ENCODE measurements around the gene VAMP1. TPM values are rescaled to one million over a fixed set of nuclear protein-coding genes. Genes with fewer than 3 reads are reported as not detected.

Gene VAMP1
- total and polyA plus RNA-seq, 10 of the 15 experiments (the other 5 are each of a cell fraction or from before 2014, with no cell fraction given) = 4.8 to 123 (median 27.5) TPM

- TF ChIP-seq MTA2 (IDR thresholded peaks at IDR 0.05; ENCODE audit: low read depth) (no peak), FOS (IDR thresholded peaks at IDR 0.05; ENCODE audit: borderline replicate concordance, extremely low read depth, insufficient read length) (no peak), NBN (IDR thresholded peaks at IDR 0.05) (peak; percentile 40; the same call in 1 of the 2 replicates), PAX8 (IDR thresholded peaks at IDR 0.05) (no peak), TARDBP (IDR thresholded peaks at IDR 0.05; ENCODE audit: borderline replicate concordance) (0 out of 2 replicates have a peak, but pooled peaks have one; percentile 11), CBFB (IDR thresholded peaks at IDR 0.05; ENCODE audit: low read depth) (0 out of 2 replicates have a peak, but pooled peaks have one; percentile 2), CHD2 (IDR thresholded peaks at IDR 0.05; ENCODE audit: borderline replicate concordance, low read depth, low read length) (peak; percentile 73; the same call in 1 of the 2 replicates)
Measured at GRCh38 chr12:6450869-6451347, 19.6 kb downstream of the VAMP1 start (continued).

- intact Hi-C loops (cut with micrococcal nuclease; ENCODE audit: unreplicated experiment) (no loop called here), in situ Hi-C loops (cut with MboI) (no loop called here)
- WGBS (ENCODE audit: insufficient coverage, insufficient replicate concordance, low lambda C conversion rate, missing lambda C conversion rate) = 95% methylated on average over 16 of the region's 16 CpGs
- SMC1A ChIA-PET (ENCODE audit: uncharacterized antibody, unreplicated experiment) = interaction anchor here (0.8 to 8.0 kb wide), 8 partner anchors 8 to 24 kb away, joined by 3 to 90 read pairs (median 16); no protein-coding TSS in a partner anchor
- TSS peak; percentile 56 for BruUV-seq (replicated peaks)
- no peak for ATAC-seq
- H4K20me1 ChIP-seq (ENCODE audit: control insufficient read depth, insufficient read depth) = no peaks in the 10 kb centered on the region
- peaks cover 38% of the 10 kb centered on the region for H3K4me1 ChIP-seq (ENCODE audit: control insufficient read depth, insufficient read depth, low read length)
- H3K79me2 ChIP-seq (ENCODE audit: control insufficient read depth, insufficient read depth, low read length) = peaks cover 78% of the 10 kb centered on the region
- FAIRE-seq = no peak
- H3K4me2 ChIP-seq (ENCODE audit: control insufficient read depth, insufficient read depth) = peak overlapping the region; percentile 99
- peak overlapping the region; percentile 83 for H3K4me3 ChIP-seq
- DNase-seq (ENCODE audit: low read depth, low spot score) = no peak
- H3K36me3 ChIP-seq (ENCODE audit: control insufficient read depth in 2 of 2, insufficient read depth in 2 of 2, low read length in 1 of 2) = peaks cover 1 to 10% of the 10 kb centered on the region in 2 experiments
- H3K9me3 ChIP-seq (replicated peaks; ENCODE audit: control insufficient read depth, insufficient read depth, low read length) = no peaks in the 10 kb centered on the region
- H3K9ac ChIP-seq (ENCODE audit: control insufficient read depth, insufficient read depth, low read length) = peak overlapping the region; percentile 92
- H3K27ac ChIP-seq (ENCODE audit: control insufficient read depth, insufficient read depth) = peak overlapping the region; percentile 98
- RAD21 ChIA-PET (ENCODE audit: unreplicated experiment) = interaction anchor here (1.0 to 17.1 kb wide), 9 partner anchors 9 to 127 kb away, joined by 3 to 319 read pairs (median 5); partner anchors contain the start of gene VAMP1
- CTCF ChIA-PET = interaction anchor here (1.6 to 5.3 kb wide), 8 partner anchors 11 to 116 kb away, joined by 3 to 48 read pairs (median 12); partner anchors contain the start of gene VAMP1
- TF ChIP-seq BCL3 (IDR thresholded peaks at IDR 0.05; ENCODE audit: borderline replicate concordance, insufficient read depth, low read depth, low read length, poor library complexity, severe bottlenecking) = no peak
- TF ChIP-seq SUZ12 (IDR thresholded peaks at IDR 0.05; ENCODE audit: unreplicated experiment) = no peak
- peak; percentile 78 for TF ChIP-seq MLLT1 (IDR thresholded peaks at IDR 0.05)
- TF ChIP-seq TCF7 (IDR thresholded peaks at IDR 0.05; ENCODE audit: borderline replicate concordance) = no peak
- 0 out of 2 replicates have a peak, but pooled peaks have one; percentile 34 for TF ChIP-seq SMARCA5 (IDR thresholded peaks at IDR 0.05)
- POLR2A ChIA-PET = interaction anchor here (0.8 to 17.5 kb wide), 10 partner anchors 7 to 114 kb away, joined by 3 to 384 read pairs (median 26); partner anchors contain the start of genes CD27 and VAMP1
- H2AFZ ChIP-seq (ENCODE audit: control insufficient read depth, low read depth, low read length) = no peak overlapping the region
- no peaks in the 10 kb centered on the region for H3K27me3 ChIP-seq (replicated peaks in 1 of 2; ENCODE audit: control insufficient read depth in 2 of 2, insufficient read depth in 2 of 2, low read length in 1 of 2)
Measured at GRCh38 chr12:6450091-6450868, 20.2 kb downstream of the VAMP1 start.
